ENCODE data around the gene HCN2.

DNA sequence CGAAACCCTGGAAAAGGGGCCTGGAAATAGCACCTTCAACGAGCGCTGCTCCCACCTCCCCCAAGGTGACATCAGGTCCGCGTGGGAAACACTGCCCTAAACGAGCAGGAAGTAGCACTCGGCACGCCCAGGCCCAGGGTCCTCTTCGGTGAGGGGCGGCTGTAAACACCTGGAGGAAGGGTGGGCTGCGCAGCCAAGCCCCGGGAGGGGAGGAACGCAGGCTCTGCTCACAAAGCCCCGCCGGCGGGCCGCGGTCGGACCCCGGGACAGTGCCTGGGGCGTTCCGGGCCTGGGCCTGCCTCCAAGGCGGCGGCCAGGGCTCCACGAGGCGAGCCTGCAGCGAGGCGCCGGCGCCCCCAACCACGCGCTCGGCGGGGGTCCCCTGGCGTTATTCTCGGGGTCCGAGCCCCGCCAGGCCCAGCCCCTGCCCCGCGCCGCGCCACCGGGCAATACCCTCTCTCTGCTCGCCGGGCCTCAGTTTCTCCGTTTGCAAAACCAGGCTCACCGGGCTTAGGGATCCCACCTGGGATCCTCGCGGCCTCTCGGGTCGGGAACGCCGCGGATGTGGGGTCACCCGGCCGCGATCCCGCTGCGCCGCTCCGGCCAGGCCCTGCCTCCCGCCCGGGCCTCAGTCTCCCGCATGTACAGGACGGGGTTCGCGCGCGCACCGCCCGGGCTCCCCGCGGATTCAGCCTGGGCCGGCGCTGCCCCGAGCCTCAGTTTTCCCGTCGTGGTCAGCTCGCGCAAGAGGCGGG is 72.7 kb downstream of the HCN2 start:
- TF ChIP-seq, protein P1, sequence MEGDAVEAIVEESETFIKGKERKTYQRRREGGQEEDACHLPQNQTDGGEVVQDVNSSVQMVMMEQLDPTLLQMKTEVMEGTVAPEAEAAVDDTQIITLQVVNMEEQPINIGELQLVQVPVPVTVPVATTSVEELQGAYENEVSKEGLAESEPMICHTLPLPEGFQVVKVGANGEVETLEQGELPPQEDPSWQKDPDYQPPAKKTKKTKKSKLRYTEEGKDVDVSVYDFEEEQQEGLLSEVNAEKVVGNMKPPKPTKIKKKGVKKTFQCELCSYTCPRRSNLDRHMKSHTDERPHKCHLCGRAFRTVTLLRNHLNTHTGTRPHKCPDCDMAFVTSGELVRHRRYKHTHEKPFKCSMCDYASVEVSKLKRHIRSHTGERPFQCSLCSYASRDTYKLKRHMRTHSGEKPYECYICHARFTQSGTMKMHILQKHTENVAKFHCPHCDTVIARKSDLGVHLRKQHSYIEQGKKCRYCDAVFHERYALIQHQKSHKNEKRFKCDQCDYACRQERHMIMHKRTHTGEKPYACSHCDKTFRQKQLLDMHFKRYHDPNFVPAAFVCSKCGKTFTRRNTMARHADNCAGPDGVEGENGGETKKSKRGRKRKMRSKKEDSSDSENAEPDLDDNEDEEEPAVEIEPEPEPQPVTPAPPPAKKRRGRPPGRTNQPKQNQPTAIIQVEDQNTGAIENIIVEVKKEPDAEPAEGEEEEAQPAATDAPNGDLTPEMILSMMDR (IDR thresholded peaks at IDR 0.05; ENCODE audit: insufficient read depth, low read depth, low read length), result no peak
- TF ChIP-seq EZH2 (IDR thresholded peaks at IDR 0.05; ENCODE audit: insufficient read depth, low read length), result no peak
